HepG2 (cell line): Measurements from ENCODE around the gene SLC6A8. TPM values are rescaled to one million over a fixed set of nuclear protein-coding genes. Genes with fewer than 3 reads are reported as not detected.

Experiments
- ATAC-seq: fragments of 200-7000 bp; cut with Tn5 transposase; 3 replicates; pipeline ENCODE4 v1.9.1; 2020; ENCODE audit warnings: mild to moderate bottlenecking, moderate library complexity
- BruUV-seq: library from RNA; stranded (reverse); fragments of 400-500 nt; replicated peaks from 2 replicates; lab custom pipeline; 2021; lab: Mats Ljungman, UMichigan
- CTCF ChIA-PET: fragments of 300-600 bp; formaldehyde crosslinking; extraction: SDS; loops from one replicate; lab custom pipeline; 2021; ENCODE audit warnings: low total read pairs, inconsistent platforms, low intra/inter-chr PET ratio; lab: Yijun Ruan, JAX
- POLR2A ChIA-PET: fragments of 350-600 bp; sonication (Branson Sonifier 250); formaldehyde crosslinking; loops from one replicate; lab custom pipeline; 2020; ENCODE audit warnings: antibody characterized with exemption, inconsistent platforms; lab: Yijun Ruan, JAX
- DNase-seq: peaks from one replicate; pipeline ENCODE4 v3.0.0-alpha.2; 2015; ENCODE audit warnings: low spot score
- FAIRE-seq: peaks from 3 replicates; lab custom pipeline; 2011; peaks lifted over from hg19 to GRCh38; lab: Jason Lieb, UNC
- H2AFZ ChIP-seq: one replicate; pipeline ENCODE4 v1.6.1; 2011; ENCODE audit warnings: low read length, inconsistent platforms
- H3K27ac ChIP-seq: fragments of 300-600 bp; 3 replicates; pipeline ENCODE4 v1.8.0; 2011; ENCODE audit warnings: mixed run types, mild to moderate bottlenecking, mixed read lengths, low read length, inconsistent platforms; ENCODE audit not compliant: insufficient read depth; ENCODE audit errors: extremely low read length
- H3K27me3 ChIP-seq, 2 experiments: fragments of 200-600 bp in 1 of 2; 2 replicates in 1 of 2; 3 replicates in 1 of 2; pipeline versions ENCODE4 v1.6.0 to v1.8.0; 2011; ENCODE audit warnings: low read length in 2 of 2, mild to moderate bottlenecking in 2 of 2, moderate library complexity in 2 of 2, inconsistent platforms in 1 of 2; ENCODE audit not compliant: insufficient read depth in 2 of 2, control insufficient read depth in 1 of 2
- H3K36me3 ChIP-seq, 2 experiments: fragments of 200-600 bp in 1 of 2; replicated peaks in 1 of 2; 2 replicates in 1 of 2; 3 replicates in 1 of 2; pipeline versions ENCODE4 v1.5.1 to v1.8.0; 2011; ENCODE audit warnings: low read length in 2 of 2, inconsistent platforms in 1 of 2; ENCODE audit not compliant: insufficient read depth in 2 of 2, control insufficient read depth in 1 of 2
- H3K4me1 ChIP-seq: 2 replicates; pipeline ENCODE4 v1.5.1; 2012; ENCODE audit warnings: low read length, inconsistent platforms; ENCODE audit not compliant: insufficient read depth
- H3K4me2 ChIP-seq: 2 replicates; pipeline ENCODE4 v1.6.0; 2011; ENCODE audit warnings: low read depth, low read length, inconsistent platforms
- H3K4me3 ChIP-seq, 3 experiments: fragments of 200-600 bp in 1 of 3; sonication (generic), shearing (Covaris generic) in 1 of 3; replicated peaks in 1 of 3; 2 replicates each; pipeline ENCODE4 v1.5.1; 2011 to 2016; ENCODE audit warnings: low read length in 3 of 3, inconsistent platforms in 2 of 3, low read depth in 2 of 3, mild to moderate bottlenecking in 2 of 3, control low read depth in 1 of 3, mixed read lengths in 1 of 3; ENCODE audit not compliant: insufficient read depth in 1 of 3
- H3K79me2 ChIP-seq: one replicate; pipeline ENCODE4 v1.6.1; 2011; ENCODE audit warnings: low read length, inconsistent platforms; ENCODE audit not compliant: insufficient read depth
- H3K9ac ChIP-seq: 2 replicates; pipeline ENCODE4 v1.6.0; 2011; ENCODE audit warnings: mild to moderate bottlenecking, low read depth, low read length, inconsistent platforms; ENCODE audit not compliant: insufficient read depth
- H3K9me3 ChIP-seq: 2 replicates; pipeline ENCODE4 v1.5.1; 2012; ENCODE audit warnings: mild to moderate bottlenecking, low read length
- H4K20me1 ChIP-seq: 2 replicates; pipeline ENCODE4 v1.6.0; 2011; ENCODE audit warnings: inconsistent platforms, mild to moderate bottlenecking, low read length, moderate library complexity; ENCODE audit not compliant: insufficient read depth
- EEA1 ChIP-seq: sonication (generic); formaldehyde crosslinking; IDR thresholded peaks from 2 replicates; pipeline ENCODE4 v1.5.1; 2020; ENCODE audit warnings: mild to moderate bottlenecking, missing genetic modification reagents, borderline replicate concordance
- MTA1 ChIP-seq: sonication (generic); formaldehyde crosslinking; IDR thresholded peaks from 2 replicates; pipeline ENCODE4 v1.4.0; 2020; ENCODE audit warnings: missing genetic modification reagents, mild to moderate bottlenecking, borderline replicate concordance
- PRDM10 ChIP-seq: sonication (generic); formaldehyde crosslinking; IDR thresholded peaks from 2 replicates; pipeline ENCODE4 v1.4.0; 2020; ENCODE audit warnings: low read depth, missing genetic modification reagents
- TRIM24 ChIP-seq: sonication (generic); formaldehyde crosslinking; IDR thresholded peaks from 2 replicates; pipeline ENCODE4 v1.8.0; 2022; ENCODE audit warnings: mild to moderate bottlenecking, missing genetic modification reagents
- ZFP82 ChIP-seq: sonication (generic); formaldehyde crosslinking; IDR thresholded peaks from 2 replicates; pipeline ENCODE4 v1.5.1; 2020; ENCODE audit warnings: mild to moderate bottlenecking, missing genetic modification reagents, borderline replicate concordance
- ZMYM4 ChIP-seq: sonication (generic); formaldehyde crosslinking; IDR thresholded peaks from 2 replicates; pipeline ENCODE4 v1.8.1; 2023; ENCODE audit warnings: mild to moderate bottlenecking, missing genetic modification reagents
- ZNF816 ChIP-seq: sonication (generic); formaldehyde crosslinking; IDR thresholded peaks from 2 replicates; pipeline ENCODE4 v1.8.0; 2022; ENCODE audit warnings: missing genetic modification reagents, mild to moderate bottlenecking, borderline replicate concordance
- WGBS: methylation state at CpG from one replicate; pipeline ENCODE4 v1.1.6; 2017; ENCODE audit warnings: low lambda C conversion rate; 5-methylcytosine and 5-hydroxymethylcytosine counted together
- in situ Hi-C: cut with HindIII; loops from 2 replicates; pipeline ENCODE4 v1.10.0; 2017; ENCODE audit warnings: low pct_unique_long_range_greater_than_20kb; ENCODE audit not compliant: extremely low pct_ligation_motif_present
- intact Hi-C: fragments of 100-400 bp; cut with micrococcal nuclease; formaldehyde crosslinking; loops from one replicate; pipeline ENCODE4 v1.10.0; 2022; ENCODE audit not compliant: unreplicated experiment
- polyA plus RNA-seq, 8 experiments: library from polyadenylated mRNA; depleted of rRNA in 3 of 8; stranded (reverse) in 7 of 8; unstranded in 1 of 8; fragments of >200 nt; fragmentation: Illumina TruSeq in 4 of 8; extraction: Trizol in 4 of 8; gene quantifications; 2 replicates each; pipeline versions ENCODE4 v1.2.1 to v1.2.3, GENCODE V29; 2011 to 2016; ENCODE audit warnings: low read depth in 4 of 8, missing spikeins in 1 of 8, mixed read lengths in 1 of 8; ENCODE audit not compliant: insufficient read depth in 1 of 8
- total RNA-seq, 5 experiments: library from RNA; depleted of rRNA; stranded (reverse); fragments of >200 nt; fragmentation: Illumina TruSeq; extraction: Trizol; gene quantifications; 2 replicates each; pipeline ENCODE4 v1.2.3, GENCODE V29; 2016; ENCODE audit warnings: low read depth in 1 of 5

Gene SLC6A8
- total and polyA plus RNA-seq, 2 of the 13 experiments (the other 11 are each of a cell fraction or from before 2014, with no cell fraction given) = 13.9 to 176 TPM

- no peak overlapping the region for H3K27ac ChIP-seq
- FAIRE-seq (no peak), ATAC-seq (no peak), DNase-seq (no peak)
- H3K27me3 ChIP-seq = no peaks in the 10 kb centered on the region; a peak in 1 of 5 replicates
- H3K9ac ChIP-seq = no peak overlapping the region
- TF ChIP-seq EEA1 = no peak
- no peak for TF ChIP-seq MTA1 (CRISPR knock-in tag)
- no peak for TF ChIP-seq PRDM10 (CRISPR knock-in tag)
- TF ChIP-seq TRIM24 (CRISPR knock-in tag) = no peak
- TF ChIP-seq ZNF816 = no peak
- no peak for TF ChIP-seq ZMYM4 (CRISPR knock-in tag)
- peak; percentile 85; the same call in 1 of the 2 replicates for TF ChIP-seq ZFP82
- H3K36me3 ChIP-seq = peaks cover 0 to 3% of the 10 kb centered on the region in 2 experiments; a peak in 1 of 5 replicates
- ChIA-PET CTCF (no interaction called here), POLR2A (interaction anchor here (10.8 to 15.1 kb wide), 2 partner anchors 27 to 42 kb away, joined by 96 to 596 read pairs; no protein-coding TSS in a partner anchor)
- 49% methylated on average over 2 of the region's 2 CpGs for WGBS
- H3K9me3 ChIP-seq = no peaks in the 10 kb centered on the region
- peaks cover 28% of the 10 kb centered on the region for H3K4me1 ChIP-seq
- in situ Hi-C loops = loop anchor here (25.0 kb wide), 1 partner anchor 691 kb away; no protein-coding TSS in a partner anchor
- no peak overlapping the region for H2AFZ ChIP-seq
- no peak overlapping the region for H3K4me3 ChIP-seq
- peaks cover 10% of the 10 kb centered on the region; the same call in 1 of the 2 replicates for H4K20me1 ChIP-seq
- no peak overlapping the region for H3K4me2 ChIP-seq
- intact Hi-C loops = no loop called here
- no TSS peak for BruUV-seq
- peaks cover 5% of the 10 kb centered on the region for H3K79me2 ChIP-seq
Measured at GRCh38 chrX:153653556-153653955, 34.2 kb upstream of the SLC6A8 start.
